Testis (tissue), 2 donors: ENCODE measurements around the gene TUT4.

Experiments
- CTCF ChIP-seq, 3 experiments: fragments of 450-650 bp in 2 of 3; fragments of 200-600 bp in 1 of 3; sonication (generic) in 1 of 3; IDR thresholded peaks; one replicate each; pipeline ENCODE4 v1.5.1; 2016 to 2019; ENCODE audit warnings: antibody characterized with exemption in 3 of 3, mild to moderate bottlenecking in 2 of 3, moderate library complexity in 1 of 3
- POLR2A ChIP-seq: fragments of 450-650 bp; IDR thresholded peaks from one replicate; pipeline ENCODE4 v1.6.1; 2017; ENCODE audit warnings: antibody characterized with exemption, mild to moderate bottlenecking, moderate library complexity

- TF ChIP-seq POLR2A, result no peak
- TF ChIP-seq CTCF (IDR thresholded peaks at IDR 0.05), result no peak
Measured at GRCh38 chr1:52487632-52488031, 65.3 kb downstream of the TUT4 start.
